Stimulated activated memory B cell treated with anti-CD40 and anti-IgM and Interleukin-4, amounts not matched to agents 10 μg/mL and 1 μg/mL and 100 μg/mL, for 72 hours (primary cell): ENCODE measurements around the gene RNF208.

Experiments
- ATAC-seq: fragments of 150-1000 bp; cut with Tn5 transposase; 2 replicates; pipeline ENCODE4 v1.10.0; 2021
- H3K27ac Mint-ChIP-seq: one replicate; pipeline ENCODE4 v1.8.0; 2022; ENCODE audit warnings: mild to moderate bottlenecking, mixed read lengths
- H3K27me3 Mint-ChIP-seq: one replicate; pipeline ENCODE4 v1.8.0; 2022; ENCODE audit warnings: mixed read lengths
- H3K36me3 Mint-ChIP-seq: one replicate; pipeline ENCODE4 v1.8.0; 2022; ENCODE audit warnings: mixed read lengths
- H3K4me1 Mint-ChIP-seq: one replicate; pipeline ENCODE4 v1.8.0; 2022; ENCODE audit warnings: mixed read lengths
- H3K4me3 Mint-ChIP-seq: one replicate; pipeline ENCODE4 v1.8.0; 2022; ENCODE audit warnings: mild to moderate bottlenecking, moderate library complexity, mixed read lengths
- H3K9me3 Mint-ChIP-seq: one replicate; pipeline ENCODE4 v1.8.0; 2022; ENCODE audit warnings: mixed read lengths

The RNF208 gene

DNA sequence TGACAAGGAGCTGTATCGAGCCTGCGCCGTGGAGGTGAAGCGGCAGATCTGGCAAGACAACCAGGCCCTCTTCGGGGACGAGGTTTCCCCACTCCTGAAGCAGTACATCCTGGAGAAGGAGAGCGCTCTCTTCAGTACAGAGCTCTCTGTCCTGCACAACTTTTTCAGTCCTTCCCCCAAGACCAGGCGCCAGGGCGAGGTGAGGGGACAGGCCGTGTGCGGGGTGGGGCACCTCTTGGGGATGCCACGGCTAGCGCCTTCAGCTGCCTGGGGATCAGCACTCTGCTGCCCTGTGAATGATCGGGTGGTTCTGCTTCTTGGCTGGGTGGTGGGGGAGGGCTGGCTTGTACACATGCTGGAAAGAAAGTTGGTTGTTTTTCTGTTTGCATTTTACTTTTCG lies 34.8 kb upstream of the RNF208 start:
- ATAC-seq = no peak
- peaks cover 37% of the 10 kb centered on the region for H3K4me1 Mint-ChIP-seq
- H3K27ac Mint-ChIP-seq = no peak overlapping the region

DNA sequence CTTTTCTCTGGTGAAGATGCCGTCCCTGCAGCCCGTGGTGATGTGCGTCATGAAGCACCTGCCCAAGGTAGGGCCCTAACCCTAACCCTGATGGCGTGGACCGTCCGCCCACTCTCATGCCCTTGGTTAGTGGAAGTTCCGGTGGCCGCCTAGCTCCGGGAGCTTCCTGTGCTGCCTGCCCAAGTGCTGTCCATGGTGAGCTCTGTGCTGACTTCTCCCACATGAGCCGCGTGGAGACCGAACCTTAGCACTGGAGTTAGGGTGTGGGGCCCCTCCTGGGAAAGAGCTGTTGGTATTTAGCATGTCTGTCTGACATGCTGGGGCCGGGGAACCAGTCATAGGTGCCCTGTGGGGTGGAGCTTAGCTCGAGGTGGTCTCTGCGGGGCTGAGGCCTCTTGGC lies 34.3 kb upstream of the RNF208 start:
- peaks cover 32% of the 10 kb centered on the region for H3K4me1 Mint-ChIP-seq
- no peaks in the 10 kb centered on the region for H3K9me3 Mint-ChIP-seq
- no peak for ATAC-seq
- H3K27me3 Mint-ChIP-seq = no peaks in the 10 kb centered on the region
- peaks cover 1% of the 10 kb centered on the region for H3K36me3 Mint-ChIP-seq
- H3K4me3 Mint-ChIP-seq = peak overlapping the region; percentile 83
- H3K27ac Mint-ChIP-seq = no peak overlapping the region

More for the DNA sequence above, 34.8 kb upstream of the RNF208 start:
- peak overlapping the region; percentile 9 for H3K4me3 Mint-ChIP-seq
- H3K36me3 Mint-ChIP-seq = peaks cover 6% of the 10 kb centered on the region
- H3K9me3 Mint-ChIP-seq = no peaks in the 10 kb centered on the region
- no peaks in the 10 kb centered on the region for H3K27me3 Mint-ChIP-seq

DNA sequence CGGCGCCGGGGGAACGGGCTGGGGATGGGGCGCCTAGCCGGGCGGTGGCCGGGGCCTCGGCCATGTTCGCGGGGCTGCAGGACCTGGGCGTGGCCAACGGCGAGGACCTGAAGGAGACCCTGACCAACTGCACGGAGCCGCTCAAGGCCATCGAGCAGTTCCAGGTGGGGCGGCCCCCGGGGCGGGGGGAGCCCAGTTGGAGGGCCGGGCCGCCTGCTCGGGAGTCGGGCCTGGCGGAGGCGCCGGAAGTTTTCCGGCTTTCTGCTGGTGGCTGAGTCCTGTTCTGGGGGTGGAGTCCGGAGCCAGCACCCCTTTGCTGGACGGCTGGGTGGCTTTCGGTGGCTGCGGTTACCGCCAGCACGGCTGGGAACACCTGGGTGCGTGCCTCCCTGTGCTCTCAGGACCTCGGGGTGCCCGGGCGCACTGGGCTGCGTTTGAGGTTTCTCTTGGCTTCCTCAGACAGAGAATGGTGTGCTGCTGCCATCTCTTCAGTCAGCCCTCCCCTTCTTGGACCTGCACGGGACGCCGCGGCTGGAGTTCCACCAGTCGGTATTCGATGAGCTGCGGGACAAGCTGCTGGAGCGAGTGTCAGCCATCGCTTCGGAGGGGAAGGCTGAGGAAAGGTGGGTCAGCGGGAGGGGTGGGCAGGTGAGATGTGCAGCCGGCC lies 33.5 kb upstream of the RNF208 start:
- peak overlapping the region; percentile 83 for H3K4me3 Mint-ChIP-seq
- peak overlapping the region; percentile 12 for H3K27ac Mint-ChIP-seq
- peaks cover 32% of the 10 kb centered on the region for H3K4me1 Mint-ChIP-seq
- H3K36me3 Mint-ChIP-seq = no peaks in the 10 kb centered on the region
- ATAC-seq = no peak
- H3K9me3 Mint-ChIP-seq = no peaks in the 10 kb centered on the region
- H3K27me3 Mint-ChIP-seq = no peaks in the 10 kb centered on the region

- peaks cover 32% of the 10 kb centered on the region for H3K4me1 Mint-ChIP-seq
- H3K27me3 Mint-ChIP-seq = no peaks in the 10 kb centered on the region
- H3K27ac Mint-ChIP-seq = peak within 1 kb of the TSS; percentile 29
- no peaks in the 10 kb centered on the region for H3K36me3 Mint-ChIP-seq
- ATAC-seq = peak; percentile 91
- H3K4me3 Mint-ChIP-seq = peak within 1 kb of the TSS; percentile 83
- H3K9me3 Mint-ChIP-seq = no peaks in the 10 kb centered on the region
Measured at GRCh38 chr9:137254624-137255447, 32.8 kb upstream of the RNF208 start, which contains the start of gene NELFB. TSS of gene NELFB (plus strand) at chr9:137255327.

- Mint-ChIP-seq H3K9me3 (no peaks in the 10 kb centered on the region), H3K4me3 (peak overlapping the region; percentile 73), H3K4me1 (peaks cover 32% of the 10 kb centered on the region), H3K36me3 (no peaks in the 10 kb centered on the region), H3K27me3 (no peaks in the 10 kb centered on the region), H3K27ac (peak overlapping the region; percentile 29)
- no peak for ATAC-seq
Measured at GRCh38 chr9:137253717-137254623, 31.9 kb upstream of the RNF208 start.

DNA sequence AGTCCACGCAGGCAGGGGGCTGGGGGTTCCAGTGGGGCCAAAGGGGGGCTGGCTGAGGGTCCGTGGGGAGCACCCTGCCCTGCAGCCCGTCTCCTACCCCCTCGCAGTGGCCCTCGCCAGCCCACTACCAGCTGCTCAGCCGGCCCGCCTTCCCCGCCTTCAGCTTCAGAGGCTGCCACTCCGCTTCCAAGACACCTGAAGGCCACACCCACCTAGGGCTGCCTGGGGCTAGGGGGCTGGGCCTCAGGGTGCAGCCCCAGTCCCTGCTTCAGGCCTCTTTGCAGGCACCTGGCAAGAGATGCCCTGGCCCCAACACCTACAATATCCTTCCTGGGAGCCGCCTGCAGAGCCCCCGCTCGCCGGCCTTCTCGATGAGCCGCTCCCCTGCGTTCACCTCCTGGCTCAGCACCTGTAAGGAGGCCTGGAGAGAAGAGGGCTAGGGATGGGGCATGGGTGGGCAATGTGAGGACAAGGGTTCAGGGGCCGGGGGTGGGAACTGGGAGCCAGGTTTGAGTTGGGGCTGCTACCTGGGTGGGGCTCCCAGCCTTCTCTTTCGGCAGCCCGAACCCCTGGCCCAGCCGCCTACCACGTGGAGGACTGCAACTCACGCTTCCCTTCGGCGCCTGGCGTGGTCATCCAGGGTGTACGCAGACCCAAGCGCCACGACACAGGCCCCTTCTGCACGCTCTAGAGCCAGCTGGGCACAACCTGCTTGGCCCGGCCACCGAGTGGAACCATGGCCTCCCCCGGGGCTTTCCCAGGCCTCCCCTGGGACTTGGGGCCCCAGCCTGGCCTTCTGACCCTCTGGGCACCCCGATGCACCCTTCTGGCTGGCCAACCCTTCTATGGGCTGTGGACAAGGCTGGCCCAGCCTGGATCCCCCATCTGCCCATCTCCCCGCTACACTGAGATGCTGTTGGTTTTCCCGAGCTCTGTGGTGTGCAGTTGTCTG lies 30.8 kb upstream of the RNF208 start:
- Mint-ChIP-seq H3K27me3 (no peaks in the 10 kb centered on the region), H3K4me3 (no peak overlapping the region), H3K9me3 (no peaks in the 10 kb centered on the region), H3K27ac (no peak overlapping the region), H3K36me3 (no peaks in the 10 kb centered on the region), H3K4me1 (peaks cover 32% of the 10 kb centered on the region)
- no peak for ATAC-seq

GRCh38 chr9:137251490-137252268 lies 29.6 kb upstream of the RNF208 start:
- Mint-ChIP-seq H3K27me3 (no peaks in the 10 kb centered on the region), H3K4me1 (peaks cover 27% of the 10 kb centered on the region), H3K9me3 (no peaks in the 10 kb centered on the region), H3K36me3 (no peaks in the 10 kb centered on the region), H3K27ac (no peak overlapping the region), H3K4me3 (no peak overlapping the region)
- ATAC-seq = no peak

DNA sequence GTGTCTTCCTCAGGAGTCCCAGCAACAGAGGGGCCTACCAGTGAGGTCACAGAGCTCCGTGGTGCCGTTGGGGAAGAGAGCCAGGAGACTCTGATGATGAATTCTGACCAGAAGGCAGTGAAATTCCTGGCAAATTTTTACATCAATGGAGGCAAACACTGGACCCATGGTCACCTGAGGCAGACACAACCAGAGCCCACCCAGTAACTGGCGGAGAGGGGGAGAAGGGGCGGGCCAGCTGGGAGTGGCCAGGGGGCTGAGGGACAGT lies 29.1 kb upstream of the RNF208 start, which contains the start of gene STPG3:
Gene STPG3 (plus strand): TSS at position 93 of the 268 bp plus-strand sequence. CDS start 1 bp downstream, at position 94.
- no peak within 1 kb of the TSS for H3K4me3 Mint-ChIP-seq
- ATAC-seq = no peak
- H3K36me3 Mint-ChIP-seq = no peaks in the 10 kb centered on the region
- no peak within 1 kb of the TSS for H3K27ac Mint-ChIP-seq
- no peaks in the 10 kb centered on the region for H3K9me3 Mint-ChIP-seq
- no peaks in the 10 kb centered on the region for H3K27me3 Mint-ChIP-seq
- H3K4me1 Mint-ChIP-seq = peaks cover 21% of the 10 kb centered on the region

- peaks cover 18% of the 10 kb centered on the region for H3K4me1 Mint-ChIP-seq
- no peak for ATAC-seq
- no peaks in the 10 kb centered on the region for H3K27me3 Mint-ChIP-seq
- H3K4me3 Mint-ChIP-seq = no peak overlapping the region
- H3K9me3 Mint-ChIP-seq = no peaks in the 10 kb centered on the region
- no peak overlapping the region for H3K27ac Mint-ChIP-seq
- no peaks in the 10 kb centered on the region for H3K36me3 Mint-ChIP-seq
Measured at GRCh38 chr9:137250329-137251193, 28.5 kb upstream of the RNF208 start.

- Mint-ChIP-seq H3K4me3 (no peak overlapping the region), H3K4me1 (peaks cover 19% of the 10 kb centered on the region), H3K9me3 (no peaks in the 10 kb centered on the region), H3K27ac (no peak overlapping the region), H3K27me3 (no peaks in the 10 kb centered on the region), H3K36me3 (peaks cover 8% of the 10 kb centered on the region)
- no peak for ATAC-seq
Measured at GRCh38 chr9:137247916-137248175, 25.8 kb upstream of the RNF208 start.

- no peaks in the 10 kb centered on the region for H3K9me3 Mint-ChIP-seq
- peaks cover 22% of the 10 kb centered on the region for H3K4me1 Mint-ChIP-seq
- ATAC-seq = no peak
- peaks cover 13% of the 10 kb centered on the region for H3K36me3 Mint-ChIP-seq
- no peak overlapping the region for H3K27ac Mint-ChIP-seq
- H3K27me3 Mint-ChIP-seq = no peaks in the 10 kb centered on the region
- H3K4me3 Mint-ChIP-seq = no peak overlapping the region
Measured at GRCh38 chr9:137247135-137247915, 25.3 kb upstream of the RNF208 start.

DNA sequence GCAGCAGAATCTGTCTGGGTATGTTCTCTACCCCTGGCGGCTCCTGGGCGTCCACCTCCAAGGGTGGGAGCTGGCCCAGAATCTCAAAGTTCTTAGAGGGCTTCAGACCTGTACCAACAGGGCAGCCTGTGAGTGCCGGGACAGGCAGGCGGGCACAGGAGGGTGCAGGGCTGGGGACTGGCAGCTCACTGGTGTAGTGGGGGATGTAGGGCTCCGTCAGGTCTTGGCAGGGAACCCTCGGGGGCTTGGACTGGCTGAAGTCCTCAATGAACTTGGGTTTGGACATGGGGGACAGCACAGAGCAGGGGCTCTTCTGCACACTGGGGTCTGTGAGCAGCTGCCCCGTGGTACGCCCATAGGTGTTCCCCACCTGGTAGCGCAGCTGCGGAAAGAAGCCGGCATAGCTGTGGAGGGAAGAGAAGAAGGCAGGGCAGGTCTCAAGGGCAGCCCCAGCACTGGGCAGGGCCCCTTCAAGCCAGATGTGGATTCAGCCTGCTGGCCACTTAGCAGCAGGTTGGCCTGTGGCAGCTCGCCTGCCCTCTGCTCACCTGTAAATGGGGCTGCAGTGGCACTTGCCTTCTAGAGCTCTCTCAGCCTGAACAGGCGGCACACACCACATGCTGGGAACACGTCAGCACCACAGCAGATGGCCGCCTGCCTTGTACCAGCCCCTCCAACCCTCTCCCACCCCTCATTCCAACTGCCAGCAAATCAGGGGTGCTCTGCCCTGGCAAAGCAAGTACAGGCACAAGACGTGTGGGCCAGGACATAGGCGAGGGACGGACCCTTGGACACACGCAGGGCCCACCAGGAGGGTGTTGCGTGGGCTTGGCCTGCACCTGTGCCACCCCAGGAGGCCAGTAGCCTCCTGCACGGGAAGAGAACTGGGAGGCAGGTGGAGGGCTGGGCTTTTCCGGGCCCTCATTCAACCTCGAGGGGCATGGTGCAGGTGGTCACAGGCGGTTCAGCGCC lies 23.7 kb upstream of the RNF208 start:
- H3K4me1 Mint-ChIP-seq = peaks cover 26% of the 10 kb centered on the region
- H3K27me3 Mint-ChIP-seq = no peaks in the 10 kb centered on the region
- H3K9me3 Mint-ChIP-seq = no peaks in the 10 kb centered on the region
- ATAC-seq = no peak
- H3K27ac Mint-ChIP-seq = no peak overlapping the region
- H3K4me3 Mint-ChIP-seq = no peak overlapping the region
- H3K36me3 Mint-ChIP-seq = peaks cover 16% of the 10 kb centered on the region
